Measurements from ENCODE around the gene RCOR1. TPM values are rescaled to one million over a fixed set of nuclear protein-coding genes. Genes with fewer than 3 reads are reported as not detected.

Gene RCOR1
- total RNA-seq, 1 donor from 2014 or later, result 19.7 TPM

- Histone ChIP-seq H3K27me3 (ENCODE audit: control insufficient read depth, insufficient read depth, low read length) (no peaks in the 10 kb centered on the region), H3K4me3 (ENCODE audit: low read depth, low read length) (no peak overlapping the region), H3K36me3 (ENCODE audit: control insufficient read depth, insufficient read depth, low read length) (no peaks in the 10 kb centered on the region)
- TF ChIP-seq, protein P1, sequence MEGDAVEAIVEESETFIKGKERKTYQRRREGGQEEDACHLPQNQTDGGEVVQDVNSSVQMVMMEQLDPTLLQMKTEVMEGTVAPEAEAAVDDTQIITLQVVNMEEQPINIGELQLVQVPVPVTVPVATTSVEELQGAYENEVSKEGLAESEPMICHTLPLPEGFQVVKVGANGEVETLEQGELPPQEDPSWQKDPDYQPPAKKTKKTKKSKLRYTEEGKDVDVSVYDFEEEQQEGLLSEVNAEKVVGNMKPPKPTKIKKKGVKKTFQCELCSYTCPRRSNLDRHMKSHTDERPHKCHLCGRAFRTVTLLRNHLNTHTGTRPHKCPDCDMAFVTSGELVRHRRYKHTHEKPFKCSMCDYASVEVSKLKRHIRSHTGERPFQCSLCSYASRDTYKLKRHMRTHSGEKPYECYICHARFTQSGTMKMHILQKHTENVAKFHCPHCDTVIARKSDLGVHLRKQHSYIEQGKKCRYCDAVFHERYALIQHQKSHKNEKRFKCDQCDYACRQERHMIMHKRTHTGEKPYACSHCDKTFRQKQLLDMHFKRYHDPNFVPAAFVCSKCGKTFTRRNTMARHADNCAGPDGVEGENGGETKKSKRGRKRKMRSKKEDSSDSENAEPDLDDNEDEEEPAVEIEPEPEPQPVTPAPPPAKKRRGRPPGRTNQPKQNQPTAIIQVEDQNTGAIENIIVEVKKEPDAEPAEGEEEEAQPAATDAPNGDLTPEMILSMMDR (IDR thresholded peaks at IDR 0.05; ENCODE audit: insufficient read depth, low read length, severe bottlenecking), result no peak
- FAIRE-seq (no peak), DNase-seq (ENCODE audit: low read depth) (no peak)
Measured at GRCh38 chr14:102667703-102668102, 75.3 kb downstream of the RCOR1 start.

GRCh38 chr14:102668291-102668873 is 75.9 kb downstream of the RCOR1 start:
- FAIRE-seq (no peak), DNase-seq (ENCODE audit: low read depth) (no peak)
- TF ChIP-seq, protein P1 (IDR thresholded peaks at IDR 0.05; ENCODE audit: insufficient read depth, low read length, severe bottlenecking), result no peak
- H3K36me3 ChIP-seq (ENCODE audit: control insufficient read depth, insufficient read depth, low read length), result no peaks in the 10 kb centered on the region
- no peak overlapping the region for H3K4me3 ChIP-seq (ENCODE audit: low read depth, low read length)
- no peaks in the 10 kb centered on the region for H3K27me3 ChIP-seq (ENCODE audit: control insufficient read depth, insufficient read depth, low read length)

- Histone ChIP-seq H3K4me3 (ENCODE audit: low read depth, low read length) (no peak overlapping the region), H3K27me3 (ENCODE audit: control insufficient read depth, insufficient read depth, low read length) (no peaks in the 10 kb centered on the region), H3K36me3 (ENCODE audit: control insufficient read depth, insufficient read depth, low read length) (no peaks in the 10 kb centered on the region)
- TF ChIP-seq, protein P1 (IDR thresholded peaks at IDR 0.05; ENCODE audit: insufficient read depth, low read length, severe bottlenecking), result no peak
- no peak for FAIRE-seq
- no peak for DNase-seq (ENCODE audit: low read depth)
Measured at GRCh38 chr14:102671410-102671809, 79.0 kb downstream of the RCOR1 start.

DNA sequence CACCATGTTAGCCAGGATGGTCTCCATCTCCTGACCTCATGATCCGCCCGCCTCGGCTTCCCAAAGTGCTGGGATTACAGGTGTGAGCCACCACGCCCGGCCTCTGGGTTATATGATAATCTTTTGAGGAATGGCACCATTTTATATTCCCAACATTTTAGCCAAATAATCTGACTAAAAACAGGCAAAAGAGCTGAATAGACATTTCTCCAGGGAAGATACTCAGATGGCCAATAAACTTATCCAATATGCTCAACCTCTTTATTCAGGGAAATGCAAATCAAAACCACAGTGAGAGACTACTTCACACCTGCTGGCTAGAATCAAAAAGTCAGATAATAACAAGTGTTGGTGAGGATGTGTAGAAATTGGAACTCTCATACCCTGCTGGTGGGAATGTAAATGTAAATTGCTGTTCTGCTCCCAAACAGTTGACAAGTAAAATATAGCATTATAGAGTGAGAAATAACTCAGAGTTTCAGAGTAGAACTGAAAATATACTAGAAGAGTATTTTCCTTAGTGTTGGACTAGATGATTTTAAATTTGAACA is 80.0 kb downstream of the RCOR1 start:
- Histone ChIP-seq H3K36me3 (ENCODE audit: control insufficient read depth, insufficient read depth, low read length) (no peaks in the 10 kb centered on the region), H3K4me3 (ENCODE audit: low read depth, low read length) (no peak overlapping the region), H3K27me3 (ENCODE audit: control insufficient read depth, insufficient read depth, low read length) (no peaks in the 10 kb centered on the region)
- FAIRE-seq, result no peak
- TF ChIP-seq, protein P1 (IDR thresholded peaks at IDR 0.05; ENCODE audit: insufficient read depth, low read length, severe bottlenecking), result no peak
- DNase-seq (ENCODE audit: low read depth), result no peak

GRCh38 chr14:102675396-102675795 is 82.9 kb downstream of the RCOR1 start:
- DNase-seq (ENCODE audit: low read depth) (no peak), FAIRE-seq (no peak)

More at GRCh38 chr14:102675396-102675795, 82.9 kb downstream of the RCOR1 start:
- Histone ChIP-seq H3K27me3 (ENCODE audit: control insufficient read depth, insufficient read depth, low read length) (no peaks in the 10 kb centered on the region), H3K4me3 (ENCODE audit: low read depth, low read length) (no peak overlapping the region), H3K36me3 (ENCODE audit: control insufficient read depth, insufficient read depth, low read length) (no peaks in the 10 kb centered on the region)
- TF ChIP-seq, protein P1 (IDR thresholded peaks at IDR 0.05; ENCODE audit: insufficient read depth, low read length, severe bottlenecking), result no peak

Data from bronchial epithelial cell (primary cell).